Endothelial cell of umbilical vein (primary cell): ENCODE measurements around the gene TXNDC17.

Experiments
- CTCF ChIP-seq, 2 donors: IDR thresholded peaks; 1 replicate in 1 of 2; 2 replicates in 1 of 2; pipeline ENCODE4 v1.5.1; 2011; ENCODE audit warnings: low read length in 2 of 2, mild to moderate bottlenecking in 2 of 2, moderate library complexity in 2 of 2, control low read depth in 1 of 2, inconsistent platforms in 1 of 2, low read depth in 1 of 2; ENCODE audit not compliant: insufficient read depth in 1 of 2; ENCODE audit errors: extremely low read depth in 1 of 2
- EZH2 ChIP-seq: IDR thresholded peaks from 2 replicates; pipeline ENCODE4 v1.6.1; 2012; ENCODE audit warnings: borderline replicate concordance, low read depth, mild to moderate bottlenecking, moderate library complexity, low read length, inconsistent platforms; ENCODE audit not compliant: severe bottlenecking
- FOS ChIP-seq: IDR thresholded peaks from 2 replicates; pipeline ENCODE4 v1.6.1; 2011; ENCODE audit warnings: mild to moderate bottlenecking, low read length, moderate library complexity, borderline replicate concordance; ENCODE audit not compliant: insufficient read depth
- JUN ChIP-seq: IDR thresholded peaks from 2 replicates; pipeline ENCODE4 v1.6.1; 2011; ENCODE audit warnings: borderline replicate concordance, low read depth; ENCODE audit not compliant: insufficient read length, insufficient read depth
- MAX ChIP-seq: IDR thresholded peaks from 2 replicates; pipeline ENCODE4 v1.6.1; 2011; ENCODE audit not compliant: insufficient read depth, insufficient read length
- MYC ChIP-seq: IDR thresholded peaks from one replicate; pipeline ENCODE4 v1.6.1; 2011; ENCODE audit warnings: mild to moderate bottlenecking, low read depth, low read length
- POLR2A ChIP-seq: IDR thresholded peaks from 2 replicates; pipeline ENCODE4 v1.6.1; 2012; ENCODE audit warnings: low read depth, mild to moderate bottlenecking, control low read depth, low read length
- POLR2AphosphoS5 ChIP-seq: IDR thresholded peaks from 2 replicates; pipeline ENCODE4 v1.6.1; 2012; ENCODE audit warnings: low read depth, mild to moderate bottlenecking, control low read depth, low read length, moderate library complexity; ENCODE audit not compliant: insufficient read depth

DNA sequence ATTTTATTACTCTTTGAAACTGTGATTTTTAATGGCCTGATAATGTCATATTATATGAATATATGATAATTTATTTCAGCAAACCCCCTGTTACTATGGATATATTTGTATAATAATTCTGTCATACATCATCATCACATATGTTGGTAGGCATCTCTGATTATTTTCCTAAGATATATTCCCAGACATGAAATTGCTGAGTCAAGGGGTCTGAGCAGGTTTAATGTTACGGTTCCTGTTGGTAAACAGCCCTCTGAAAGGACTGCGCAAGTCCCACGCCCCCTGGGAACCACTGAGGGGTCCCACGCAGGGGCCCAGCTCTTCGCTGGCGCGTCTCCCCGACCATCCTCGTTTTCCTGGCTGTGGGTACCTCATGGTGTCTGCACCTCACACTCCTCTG, 48.1 kb downstream of the TXNDC17 start:
- TF ChIP-seq POLR2A, result no peak
- TF ChIP-seq CTCF (IDR thresholded peaks at IDR 0.05; ENCODE audit: extremely low read depth in 1 of 2, insufficient read depth in 1 of 2, low read depth in 1 of 2, low read length in 2 of 2), result no peak
- TF ChIP-seq POLR2AphosphoS5, result no peak
- TF ChIP-seq MYC, result no peak
- TF ChIP-seq JUN, result no peak
- TF ChIP-seq FOS, result no peak
- no peak for TF ChIP-seq EZH2
- no peak for TF ChIP-seq MAX
